DND-41 (cell line): ENCODE measurements around the gene CLDN6.

Source experiments
- CTCF ChIP-seq: IDR thresholded peaks from 2 replicates; pipeline ENCODE4 v1.5.1; 2012; ENCODE audit warnings: borderline replicate concordance, low read length, moderate library complexity, mild to moderate bottlenecking; ENCODE audit not compliant: poor library complexity, severe bottlenecking; ENCODE audit errors: extremely low read depth
- EZH2 ChIP-seq: IDR thresholded peaks from 3 replicates; pipeline ENCODE4 v1.6.1; 2012; ENCODE audit warnings: borderline replicate concordance, low read depth, mild to moderate bottlenecking, moderate library complexity, low read length, inconsistent platforms; ENCODE audit not compliant: severe bottlenecking

DNA sequence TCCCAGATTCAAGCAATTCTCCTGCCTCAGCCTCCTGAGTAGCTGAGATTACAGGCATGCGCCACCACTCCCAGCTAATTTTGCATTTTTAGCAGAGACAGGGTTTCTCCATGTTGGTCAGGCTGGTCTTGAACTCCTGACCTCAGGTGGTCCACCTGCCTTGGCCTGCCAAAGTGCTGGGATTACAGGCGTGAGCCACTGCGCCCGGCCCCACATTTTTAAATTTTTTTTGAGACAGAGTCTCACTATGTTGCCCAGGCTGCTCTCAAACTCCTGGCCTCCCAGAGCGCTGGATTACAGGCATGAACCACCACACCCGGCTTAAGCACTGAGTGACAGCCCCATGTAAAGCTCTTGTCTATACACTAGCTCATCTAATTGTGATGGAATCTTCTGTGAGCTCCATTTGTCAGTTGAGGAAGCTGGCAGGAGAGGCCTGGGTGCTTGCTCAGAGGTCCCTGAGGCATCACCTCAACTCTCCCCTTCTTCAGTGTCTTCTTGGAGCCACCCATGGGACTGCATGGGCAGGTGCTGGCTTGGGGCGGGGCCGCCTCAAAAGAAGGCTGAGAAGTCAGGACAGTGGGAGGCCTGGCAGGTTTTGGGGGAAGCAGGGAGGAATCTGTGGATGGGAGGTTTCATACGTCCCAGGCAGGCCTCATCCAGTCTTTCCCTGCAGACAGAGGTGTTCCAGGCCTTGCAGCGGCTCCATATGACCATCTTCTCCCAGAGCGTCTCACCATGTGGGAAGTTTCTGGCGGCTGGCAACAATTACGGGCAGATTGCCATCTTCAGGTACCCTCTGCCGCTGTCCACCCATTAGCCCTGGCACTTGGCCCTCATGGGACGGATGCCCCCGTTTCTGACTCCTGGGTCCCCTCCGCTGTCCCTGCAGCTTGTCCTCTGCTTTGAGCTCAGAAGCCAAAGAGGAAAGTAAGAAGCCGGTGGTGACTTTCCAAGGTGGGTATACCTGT is 7.3 kb upstream of the CLDN6 start:
- TF ChIP-seq CTCF (no peak), EZH2 (no peak)
